Stimulated activated CD4-positive, alpha-beta T cell treated with anti-CD3 and anti-CD28 coated beads, Interleukin-4, amount 100 ng/mL, for 4 hours (primary cell): ENCODE measurements around the gene NLRP2B.
"Not testable (repeated sequence)": the region's sequence is repeated elsewhere in the genome, so short reads cannot be mapped to it uniquely, and the experiment has no call there.

Experiments used
- DNase-seq, 2 experiments: peaks; one replicate each; pipeline ENCODE4 v3.0.0-alpha.2; 2020

NLRP2B gene

GRCh38 chrX:57680160-57680559, at the start of gene NLRP2B:
Gene NLRP2B (minus strand): TSS chrX:57680260.
- no peak for DNase-seq

- not testable (repeated sequence) for DNase-seq
Measured at GRCh38 chrX:57725995-57726394, 45.9 kb upstream of the NLRP2B start.

GRCh38 chrX:57681341-57681740, 1.3 kb upstream of the NLRP2B start:
- no peak for DNase-seq

GRCh38 chrX:57678686-57679428, 1.2 kb downstream of the NLRP2B start:
- no peak for DNase-seq

GRCh38 chrX:57677132-57677858, 2.8 kb downstream of the NLRP2B start:
- no peak for DNase-seq

GRCh38 chrX:57675320-57675719, 4.7 kb downstream of the NLRP2B start:
- no peak for DNase-seq

GRCh38 chrX:57674861-57675260, 5.2 kb downstream of the NLRP2B start:
- DNase-seq: no peak

- no peak for DNase-seq
Measured at GRCh38 chrX:57669961-57670360, 10.1 kb downstream of the NLRP2B start.

GRCh38 chrX:57667010-57667409, 13.1 kb downstream of the NLRP2B start:
- DNase-seq: no peak

GRCh38 chrX:57655065-57655464, 25.0 kb downstream of the NLRP2B start:
- no peak for DNase-seq

GRCh38 chrX:57652705-57653104, 27.4 kb downstream of the NLRP2B start:
- no peak for DNase-seq

GRCh38 chrX:57651169-57651919, 28.7 kb downstream of the NLRP2B start:
- no peak for DNase-seq

GRCh38 chrX:57647020-57647419, 33.0 kb downstream of the NLRP2B start:
- no peak for DNase-seq

GRCh38 chrX:57643698-57644097, 36.4 kb downstream of the NLRP2B start:
- DNase-seq: no peak

GRCh38 chrX:57641338-57641737, 38.7 kb downstream of the NLRP2B start:
- no peak for DNase-seq

GRCh38 chrX:57640674-57641016, 39.4 kb downstream of the NLRP2B start:
- DNase-seq: no peak

- not testable (repeated sequence) for DNase-seq
Measured at GRCh38 chrX:57629438-57629837, 50.6 kb downstream of the NLRP2B start.
